Astrocyte (in vitro differentiated cells and primary cell): Measurements from ENCODE around the gene POLG2. TPM values are rescaled to one million over a fixed set of nuclear protein-coding genes. Genes with fewer than 3 reads are reported as not detected.
"Not testable (repeated sequence)": the region's sequence is repeated elsewhere in the genome, so short reads cannot be mapped to it uniquely, and the experiment has no call there.

ENCODE experiments used
- DNase-seq: peaks from one replicate; pipeline ENCODE4 v3.0.0-alpha.2; 2010; ENCODE audit warnings: low read depth
- FAIRE-seq: peaks from 2 replicates; lab custom pipeline; 2011; peaks lifted over from hg19 to GRCh38; lab: Jason Lieb, UNC
- H2AFZ ChIP-seq: 2 replicates; pipeline ENCODE4 v1.6.0; 2012; ENCODE audit warnings: low read depth, low read length, inconsistent platforms
- H3K27ac ChIP-seq: 2 replicates; pipeline ENCODE4 v1.5.1; 2011; ENCODE audit warnings: low read depth, low read length, inconsistent platforms
- H3K27me3 ChIP-seq: 2 replicates; pipeline ENCODE4 v1.6.0; 2011; ENCODE audit warnings: low read length, inconsistent platforms; ENCODE audit not compliant: insufficient read depth
- H3K36me3 ChIP-seq: 2 replicates; pipeline ENCODE4 v1.5.1; 2011; ENCODE audit warnings: low read length, inconsistent platforms; ENCODE audit not compliant: insufficient read depth
- H3K4me1 ChIP-seq: 2 replicates; pipeline ENCODE4 v1.5.1; 2011; ENCODE audit warnings: low read length, inconsistent platforms; ENCODE audit not compliant: insufficient read depth
- H3K4me2 ChIP-seq: 2 replicates; pipeline ENCODE4 v1.6.0; 2012; ENCODE audit warnings: low read length, inconsistent platforms
- H3K4me3 ChIP-seq: 2 replicates; pipeline ENCODE4 v1.5.1; 2011; ENCODE audit warnings: low read depth, mild to moderate bottlenecking, low read length, inconsistent platforms; ENCODE audit not compliant: insufficient read depth
- H3K79me2 ChIP-seq: 2 replicates; pipeline ENCODE4 v1.6.0; 2012; ENCODE audit warnings: mild to moderate bottlenecking, low read length, inconsistent platforms; ENCODE audit not compliant: insufficient read depth
- H3K9ac ChIP-seq: 2 replicates; pipeline ENCODE4 v1.6.0; 2012; ENCODE audit warnings: mild to moderate bottlenecking, low read length, inconsistent platforms
- H3K9me3 ChIP-seq: 2 replicates; pipeline ENCODE4 v1.5.1; 2012; ENCODE audit warnings: low read depth, mild to moderate bottlenecking, low read length, inconsistent platforms; ENCODE audit not compliant: insufficient read depth
- H4K20me1 ChIP-seq: 2 replicates; pipeline ENCODE4 v1.6.0; 2012; ENCODE audit warnings: low read length, inconsistent platforms; ENCODE audit not compliant: insufficient read depth
- H3K27ac Mint-ChIP-seq: one replicate; pipeline ENCODE4 v1.8.0; 2021; ENCODE audit warnings: mild to moderate bottlenecking, mixed read lengths; ENCODE audit not compliant: unreplicated experiment
- H3K27me3 Mint-ChIP-seq: one replicate; pipeline ENCODE4 v1.8.0; 2021; ENCODE audit warnings: low read depth, mixed read lengths; ENCODE audit not compliant: unreplicated experiment
- H3K36me3 Mint-ChIP-seq: one replicate; pipeline ENCODE4 v1.8.0; 2021; ENCODE audit warnings: low read depth, mixed read lengths; ENCODE audit not compliant: unreplicated experiment
- H3K4me1 Mint-ChIP-seq: one replicate; pipeline ENCODE4 v1.8.0; 2021; ENCODE audit warnings: low read depth, mixed read lengths; ENCODE audit not compliant: unreplicated experiment
- H3K4me3 Mint-ChIP-seq: one replicate; pipeline ENCODE4 v1.8.0; 2021; ENCODE audit warnings: mild to moderate bottlenecking, moderate library complexity, mixed read lengths; ENCODE audit not compliant: unreplicated experiment
- H3K9me3 Mint-ChIP-seq: one replicate; pipeline ENCODE4 v1.8.0; 2021; ENCODE audit warnings: mild to moderate bottlenecking, mixed read lengths; ENCODE audit not compliant: unreplicated experiment
- CTCF ChIP-seq: IDR thresholded peaks from 2 replicates; pipeline ENCODE4 v1.5.1; 2011; ENCODE audit warnings: low read depth, mild to moderate bottlenecking, inconsistent platforms, low read length, moderate library complexity; ENCODE audit not compliant: insufficient read depth
- EZH2 ChIP-seq: IDR thresholded peaks from 2 replicates; pipeline ENCODE4 v1.6.1; 2012; ENCODE audit warnings: mild to moderate bottlenecking, low read length, inconsistent platforms; ENCODE audit not compliant: insufficient read depth
- total RNA-seq: library from RNA; stranded (reverse); gene quantifications from 2 replicates; pipeline ENCODE4 v1.2.1, GENCODE V29; 2021

POLG2 gene
- total RNA-seq, 1 donor from 2014 or later: 16.2 TPM

GRCh38 chr17:64472564-64472963 lies 24.3 kb downstream of the POLG2 start:
- no peak overlapping the region for H3K27ac ChIP-seq
- H3K9ac ChIP-seq: no peak overlapping the region
- no peaks in the 10 kb centered on the region for H3K27me3 Mint-ChIP-seq
- no peaks in the 10 kb centered on the region for H3K36me3 ChIP-seq
- FAIRE-seq (no peak), DNase-seq (no peak)
- no peaks in the 10 kb centered on the region for H4K20me1 ChIP-seq
- H3K79me2 ChIP-seq: no peaks in the 10 kb centered on the region
- TF ChIP-seq EZH2 (no peak), CTCF (no peak)
- peaks cover 3% of the 10 kb centered on the region for H3K36me3 Mint-ChIP-seq
- H3K9me3 ChIP-seq: no peaks in the 10 kb centered on the region
- peak overlapping the region; percentile 41 for H3K27ac Mint-ChIP-seq
- no peak overlapping the region for H2AFZ ChIP-seq
- no peaks in the 10 kb centered on the region for H3K27me3 ChIP-seq
- H3K4me1 Mint-ChIP-seq: no peaks in the 10 kb centered on the region
- H3K4me2 ChIP-seq: no peak overlapping the region
- no peak overlapping the region for H3K4me3 Mint-ChIP-seq
- H3K4me3 ChIP-seq: no peak overlapping the region
- no peaks in the 10 kb centered on the region for H3K9me3 Mint-ChIP-seq
- no peaks in the 10 kb centered on the region for H3K4me1 ChIP-seq

GRCh38 chr17:64471440-64471839 lies 25.4 kb downstream of the POLG2 start:
- FAIRE-seq: no peak
- Histone ChIP-seq H3K4me3 (no peak overlapping the region), H3K4me2 (no peak overlapping the region), H4K20me1 (no peaks in the 10 kb centered on the region), H3K9ac (no peak overlapping the region), H3K27ac (no peak overlapping the region), H3K9me3 (no peaks in the 10 kb centered on the region), H3K79me2 (no peaks in the 10 kb centered on the region), H3K27me3 (no peaks in the 10 kb centered on the region), H3K36me3 (no peaks in the 10 kb centered on the region), H2AFZ (no peak overlapping the region), H3K4me1 (no peaks in the 10 kb centered on the region)
- H3K36me3 Mint-ChIP-seq: peaks cover 3% of the 10 kb centered on the region
- no peaks in the 10 kb centered on the region for H3K27me3 Mint-ChIP-seq
- DNase-seq: no peak
- H3K4me1 Mint-ChIP-seq: peaks cover under 1% of the 10 kb centered on the region
- no peak overlapping the region for H3K4me3 Mint-ChIP-seq
- H3K27ac Mint-ChIP-seq: no peak overlapping the region
- no peaks in the 10 kb centered on the region for H3K9me3 Mint-ChIP-seq
- no peak for TF ChIP-seq CTCF
- no peak for TF ChIP-seq EZH2

GRCh38 chr17:64470625-64471024 lies 26.2 kb downstream of the POLG2 start:
- Histone ChIP-seq H4K20me1 (no peaks in the 10 kb centered on the region), H3K4me1 (no peaks in the 10 kb centered on the region), H3K36me3 (no peaks in the 10 kb centered on the region), H3K9me3 (no peaks in the 10 kb centered on the region), H3K4me3 (no peak overlapping the region), H2AFZ (no peak overlapping the region), H3K4me2 (no peak overlapping the region), H3K9ac (no peak overlapping the region), H3K79me2 (no peaks in the 10 kb centered on the region), H3K27ac (no peak overlapping the region), H3K27me3 (no peaks in the 10 kb centered on the region)
- H3K4me3 Mint-ChIP-seq: no peak overlapping the region
- no peak overlapping the region for H3K27ac Mint-ChIP-seq
- FAIRE-seq (no peak), DNase-seq (no peak)
- H3K36me3 Mint-ChIP-seq: peaks cover 3% of the 10 kb centered on the region
- H3K27me3 Mint-ChIP-seq: no peaks in the 10 kb centered on the region
- peaks cover 9% of the 10 kb centered on the region for H3K4me1 Mint-ChIP-seq
- TF ChIP-seq CTCF (no peak), EZH2 (no peak)
- H3K9me3 Mint-ChIP-seq: peaks cover 3% of the 10 kb centered on the region

GRCh38 chr17:64466834-64467233 lies 30.0 kb downstream of the POLG2 start:
- not testable (repeated sequence) for H3K27ac Mint-ChIP-seq, FAIRE-seq, H3K27me3 ChIP-seq, H3K4me3 Mint-ChIP-seq, H3K4me3 ChIP-seq, H3K27me3 Mint-ChIP-seq, H3K9me3 ChIP-seq, H3K9me3 Mint-ChIP-seq, DNase-seq, H3K36me3 ChIP-seq, H2AFZ ChIP-seq, H4K20me1 ChIP-seq, H3K27ac ChIP-seq, H3K4me1 Mint-ChIP-seq, H3K79me2 ChIP-seq, H3K9ac ChIP-seq, H3K4me1 ChIP-seq, H3K4me2 ChIP-seq, H3K36me3 Mint-ChIP-seq
